HepG2 (cell line): ENCODE results near the gene P4HTM. TPM values are rescaled to one million over a fixed set of nuclear protein-coding genes. Genes with fewer than 3 reads are reported as not detected.

Experiments used
- ARHGAP35 ChIP-seq: sonication (generic); formaldehyde crosslinking; IDR thresholded peaks from 2 replicates; pipeline ENCODE4 v1.9.0; 2022; ENCODE audit warnings: mild to moderate bottlenecking, inconsistent platforms, moderate library complexity, missing genetic modification reagents, borderline replicate concordance
- BATF2 ChIP-seq: sonication (generic); formaldehyde crosslinking; IDR thresholded peaks from 2 replicates; pipeline ENCODE4 v1.8.0; 2022; ENCODE audit warnings: mild to moderate bottlenecking, missing genetic modification reagents, moderate library complexity
- BHLHE40 ChIP-seq: IDR thresholded peaks from 2 replicates; pipeline ENCODE4 v1.6.1; 2011; ENCODE audit warnings: low read length, improper control_type of control experiment
- CENPBD1 ChIP-seq: sonication (generic); formaldehyde crosslinking; IDR thresholded peaks from 2 replicates; pipeline ENCODE4 v1.8.0; 2022; ENCODE audit warnings: missing genetic modification reagents, low read depth, mild to moderate bottlenecking, borderline replicate concordance
- EEA1 ChIP-seq: sonication (generic); formaldehyde crosslinking; IDR thresholded peaks from 2 replicates; pipeline ENCODE4 v1.5.1; 2020; ENCODE audit warnings: mild to moderate bottlenecking, missing genetic modification reagents, borderline replicate concordance
- KLF15 ChIP-seq: sonication (generic); formaldehyde crosslinking; IDR thresholded peaks from 2 replicates; pipeline ENCODE4 v1.8.1; 2023; ENCODE audit warnings: borderline replicate concordance, mild to moderate bottlenecking, inconsistent platforms, missing genetic modification reagents, mixed read lengths
- MAFG ChIP-seq: sonication (generic); formaldehyde crosslinking; IDR thresholded peaks from 2 replicates; pipeline ENCODE4 v1.5.1; 2020; ENCODE audit warnings: mild to moderate bottlenecking, missing genetic modification reagents
- NR2F2 ChIP-seq: IDR thresholded peaks from 2 replicates; pipeline ENCODE4 v1.6.1; 2012; ENCODE audit warnings: low read depth, inconsistent platforms, borderline replicate concordance
- PCBP1 ChIP-seq: fragments of 200-400 bp; formaldehyde crosslinking; IDR thresholded peaks from 2 replicates; pipeline ENCODE4 v1.6.1; 2017; ENCODE audit warnings: mild to moderate bottlenecking, low read depth, low read length, borderline replicate concordance
- PHF5A ChIP-seq: IDR thresholded peaks from one replicate; pipeline ENCODE4 v1.6.1; 2018; ENCODE audit warnings: low read depth, missing genetic modification reagents; ENCODE audit not compliant: unreplicated experiment
- PHF8 ChIP-seq: sonication (generic); formaldehyde crosslinking; IDR thresholded peaks from 2 replicates; pipeline ENCODE4 v1.5.0; 2020; ENCODE audit warnings: missing genetic modification reagents
- RFX5 ChIP-seq: IDR thresholded peaks from 2 replicates; pipeline ENCODE4 v1.6.1; 2011; ENCODE audit warnings: low read depth, low read length, improper control_type of control experiment
- SIN3A ChIP-seq: IDR thresholded peaks from 2 replicates; pipeline ENCODE4 v1.6.1; 2011; ENCODE audit warnings: low read depth, mild to moderate bottlenecking, control low read depth, low read length, borderline replicate concordance
- SMAD3 ChIP-seq: sonication (generic); formaldehyde crosslinking; IDR thresholded peaks from 2 replicates; pipeline ENCODE4 v1.4.0; 2020; ENCODE audit warnings: missing genetic modification reagents
- SRY ChIP-seq: sonication (generic); formaldehyde crosslinking; IDR thresholded peaks from 2 replicates; pipeline ENCODE4 v1.8.0; 2022; ENCODE audit warnings: mild to moderate bottlenecking, missing genetic modification reagents
- TAF1 ChIP-seq: sonication (generic); formaldehyde crosslinking; IDR thresholded peaks from 2 replicates; pipeline ENCODE4 v1.4.0; 2020; ENCODE audit warnings: missing genetic modification reagents
- TAF15 ChIP-seq: fragments of 200-400 bp; formaldehyde crosslinking; IDR thresholded peaks from one replicate; pipeline ENCODE4 v1.6.1; 2018; ENCODE audit warnings: mild to moderate bottlenecking, low read depth, low read length; ENCODE audit not compliant: poor library complexity, severe bottlenecking
- THRA ChIP-seq: sonication (generic); formaldehyde crosslinking; IDR thresholded peaks from 2 replicates; pipeline ENCODE4 v1.4.0; 2020; ENCODE audit warnings: missing genetic modification reagents, borderline replicate concordance
- YY1 ChIP-seq: IDR thresholded peaks from 2 replicates; pipeline ENCODE4 v1.6.1; 2011; ENCODE audit warnings: low read length, low read depth, moderate library complexity, mild to moderate bottlenecking; ENCODE audit not compliant: insufficient read depth, insufficient replicate concordance
- ZFP36L2 ChIP-seq: sonication (generic); formaldehyde crosslinking; IDR thresholded peaks from 2 replicates; pipeline ENCODE4 v1.4.0; 2020; ENCODE audit warnings: missing genetic modification reagents
- ZNF274 ChIP-seq: sonication (generic); formaldehyde crosslinking; IDR thresholded peaks from 2 replicates; pipeline ENCODE4 v1.5.1; 2020; ENCODE audit warnings: mild to moderate bottlenecking, missing genetic modification reagents
- ZNF282 ChIP-seq: fragments of 450-650 bp; IDR thresholded peaks from 2 replicates; pipeline ENCODE4 v1.6.1; 2018; ENCODE audit not compliant: partially characterized antibody
- ZNF317 ChIP-seq: sonication (generic); formaldehyde crosslinking; IDR thresholded peaks from 2 replicates; pipeline ENCODE4 v1.5.0; 2020; ENCODE audit warnings: mild to moderate bottlenecking, missing genetic modification reagents
- ZNF607 ChIP-seq: sonication (generic); formaldehyde crosslinking; IDR thresholded peaks from 2 replicates; pipeline ENCODE4 v1.5.1; 2020; ENCODE audit warnings: missing genetic modification reagents, mild to moderate bottlenecking, borderline replicate concordance
- ZNF709 ChIP-seq: sonication (generic); formaldehyde crosslinking; IDR thresholded peaks from 2 replicates; pipeline ENCODE4 v1.5.0; 2020; ENCODE audit warnings: mild to moderate bottlenecking, missing genetic modification reagents
- ZNF883 ChIP-seq: sonication (generic); formaldehyde crosslinking; IDR thresholded peaks from 2 replicates; pipeline ENCODE4 v1.5.1; 2020; ENCODE audit warnings: mild to moderate bottlenecking, missing genetic modification reagents; ENCODE audit errors: not compliant biosample characterization
- ZSCAN31 ChIP-seq: sonication (generic); formaldehyde crosslinking; IDR thresholded peaks from 2 replicates; pipeline ENCODE4 v1.5.0; 2020; ENCODE audit warnings: low read depth, mild to moderate bottlenecking, missing genetic modification reagents
- polyA plus RNA-seq, 8 experiments: library from polyadenylated mRNA; depleted of rRNA in 3 of 8; stranded (reverse) in 7 of 8; unstranded in 1 of 8; fragments of >200 nt; fragmentation: Illumina TruSeq in 4 of 8; extraction: Trizol in 4 of 8; gene quantifications; 2 replicates each; pipeline versions ENCODE4 v1.2.1 to v1.2.3, GENCODE V29; 2011 to 2016; ENCODE audit warnings: low read depth in 4 of 8, missing spikeins in 1 of 8, mixed read lengths in 1 of 8; ENCODE audit not compliant: insufficient read depth in 1 of 8
- total RNA-seq, 5 experiments: library from RNA; depleted of rRNA; stranded (reverse); fragments of >200 nt; fragmentation: Illumina TruSeq; extraction: Trizol; gene quantifications; 2 replicates each; pipeline ENCODE4 v1.2.3, GENCODE V29; 2016; ENCODE audit warnings: low read depth in 1 of 5
- TF ChIP-seq, protein P1 (sequence below): sonication (generic); formaldehyde crosslinking; IDR thresholded peaks from 2 replicates; pipeline ENCODE4 v1.5.1; 2020; ENCODE audit warnings: mild to moderate bottlenecking, missing genetic modification reagents, borderline replicate concordance

Gene P4HTM
- total and polyA plus RNA-seq, 2 of the 13 experiments (the other 11 are each of a cell fraction or from before 2014, with no cell fraction given) = 0.01 TPM; not detected in 1

DNA sequence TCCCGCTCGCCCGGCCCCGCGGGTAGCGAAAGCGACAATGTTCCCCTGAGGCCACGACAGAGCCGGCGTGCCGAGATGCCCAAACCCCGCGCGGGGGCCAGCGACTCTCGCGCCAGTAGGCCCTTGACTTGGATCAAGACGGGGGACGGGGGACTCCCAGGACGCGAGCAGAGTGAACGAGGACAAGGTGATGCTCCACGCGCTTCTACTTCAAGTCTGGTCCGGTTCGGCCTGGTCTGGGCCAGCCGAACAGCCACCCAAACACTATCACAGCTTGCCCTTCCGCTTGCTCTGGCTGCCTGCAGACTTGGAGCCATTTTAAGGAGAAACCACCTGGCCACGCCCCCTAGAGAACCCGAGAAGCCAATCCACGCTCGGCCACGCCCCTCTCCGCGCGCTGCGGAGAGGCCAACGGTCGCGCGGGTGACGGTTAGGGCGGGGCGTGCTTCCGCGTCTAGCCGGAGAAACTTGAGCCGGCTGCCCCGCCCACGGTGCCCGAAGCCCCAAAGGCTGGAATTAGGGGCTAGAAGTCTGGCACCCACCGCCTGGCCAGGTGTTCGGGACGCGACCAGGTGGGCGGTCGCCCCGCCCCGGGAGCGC lies 31.3 kb downstream of the P4HTM start (continued):
- TF ChIP-seq TAF1 (CRISPR knock-in tag) = peak; percentile 92
- no peak for TF ChIP-seq TAF15
- 0 out of 2 replicates have a peak, but pooled peaks have one; percentile 59 for TF ChIP-seq PCBP1
- peak; percentile 80; the same call in 1 of the 2 replicates for TF ChIP-seq SMAD3 (CRISPR knock-in tag)
- no peak for TF ChIP-seq BATF2 (CRISPR knock-in tag)
- TF ChIP-seq MAFG = no peak
- TF ChIP-seq NR2F2 = no peak
- no peak; the same call in 1 of the 2 replicates for TF ChIP-seq SRY
- TF ChIP-seq ZNF709 = no peak; the same call in none of the 2 replicates
- no peak for TF ChIP-seq BHLHE40
- TF ChIP-seq PHF8 (CRISPR knock-in tag) = peak; percentile 86
- TF ChIP-seq YY1 = peak; percentile 72
- TF ChIP-seq CENPBD1 (CRISPR knock-in tag) = peak; percentile 33; the same call in 1 of the 2 replicates
- TF ChIP-seq KLF15 = no peak; the same call in 1 of the 2 replicates
- no peak for TF ChIP-seq EEA1 (CRISPR knock-in tag)
- peak; percentile 95 for TF ChIP-seq SIN3A
- TF ChIP-seq ZNF317 (CRISPR knock-in tag) = no peak
- peak; percentile 78 for TF ChIP-seq THRA (CRISPR knock-in tag)
- TF ChIP-seq ARHGAP35 (CRISPR knock-in tag) = peak; percentile 13; the same call in 1 of the 2 replicates
- TF ChIP-seq ZNF282 = no peak
- TF ChIP-seq, protein P1, sequence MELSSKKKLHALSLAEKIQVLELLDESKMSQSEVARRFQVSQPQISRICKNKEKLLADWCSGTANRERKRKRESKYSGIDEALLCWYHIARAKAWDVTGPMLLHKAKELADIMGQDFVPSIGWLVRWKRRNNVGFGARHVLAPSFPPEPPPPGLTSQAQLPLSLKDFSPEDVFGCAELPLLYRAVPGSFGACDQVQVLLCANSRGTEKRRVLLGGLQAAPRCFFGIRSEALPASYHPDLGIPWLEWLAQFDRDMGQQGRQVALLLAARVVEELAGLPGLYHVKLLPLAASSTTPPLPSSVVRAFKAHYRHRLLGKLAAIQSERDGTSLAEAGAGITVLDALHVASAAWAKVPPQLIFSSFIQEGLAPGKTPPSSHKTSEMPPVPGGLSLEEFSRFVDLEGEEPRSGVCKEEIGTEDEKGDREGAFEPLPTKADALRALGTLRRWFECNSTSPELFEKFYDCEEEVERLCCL (CRISPR knock-in tag) = no peak
- TF ChIP-seq ZSCAN31 (CRISPR knock-in tag) = no peak; the same call in 1 of the 2 replicates
- TF ChIP-seq PHF5A (CRISPR knock-in tag) = no peak
- TF ChIP-seq ZNF274 = no peak; the same call in 1 of the 2 replicates
- no peak for TF ChIP-seq ZFP36L2
- no peak; the same call in 1 of the 2 replicates for TF ChIP-seq ZNF607 (CRISPR knock-in tag)
- TF ChIP-seq RFX5 = peak; percentile 38; the same call in 1 of the 2 replicates
- no peak for TF ChIP-seq ZNF883 (CRISPR knock-in tag)
